ENCODE data around the gene ACR. TPM values are rescaled to one million over a fixed set of nuclear protein-coding genes. Genes with fewer than 3 reads are reported as not detected.

Gene ACR
- polyA plus RNA-seq, 1 of the 3 experiments (the other 2 are of a cell fraction), result 0.15 TPM

- Histone ChIP-seq H3K36me3 (replicated peaks in 1 of 2; ENCODE audit: control insufficient read depth in 1 of 2, insufficient read depth in 2 of 2, low read length in 1 of 2) (no peaks in the 10 kb centered on the region), H3K9me3 (no peaks in the 10 kb centered on the region), H2AFZ (ENCODE audit: low read depth) (no peak overlapping the region), H3F3A (replicated peaks; ENCODE audit: insufficient read depth) (no peaks in the 10 kb centered on the region), H3K9me2 (no peaks in the 10 kb centered on the region), H3K79me2 (ENCODE audit: insufficient read depth) (no peaks in the 10 kb centered on the region), H3K4me2 (no peak overlapping the region), H3K27ac (ENCODE audit: low read depth in 2 of 2, low read length in 1 of 2) (no peak overlapping the region), H3K9ac (no peak overlapping the region), H3K4me1 (ENCODE audit: control insufficient read depth in 1 of 2, insufficient read depth in 2 of 2, low read depth in 1 of 2, low read length in 1 of 2) (peaks cover 0 to 14% of the 10 kb centered on the region in 2 experiments; a peak in 1 of 4 replicates), H3K27me3 (ENCODE audit: insufficient read depth) (no peaks in the 10 kb centered on the region), H3K4me3 (ENCODE audit: low read depth in 2 of 2, low read length in 1 of 2) (no peak overlapping the region), H4K20me1 (ENCODE audit: insufficient read depth) (no peaks in the 10 kb centered on the region)
- no peak for DNase-seq
- no peak for TF ChIP-seq GATA2 (CRISPR knock-in tag; IDR thresholded peaks at IDR 0.05)
- CTCF ChIA-PET, result no interaction called here
- POLR2A ChIA-PET, result no interaction called here
- WGBS (ENCODE audit: low lambda C conversion rate), result 86% methylated on average over 11 of the region's 11 CpGs
Observed at GRCh38 chr22:50701428-50702154, 36.4 kb upstream of the ACR start.

DNA sequence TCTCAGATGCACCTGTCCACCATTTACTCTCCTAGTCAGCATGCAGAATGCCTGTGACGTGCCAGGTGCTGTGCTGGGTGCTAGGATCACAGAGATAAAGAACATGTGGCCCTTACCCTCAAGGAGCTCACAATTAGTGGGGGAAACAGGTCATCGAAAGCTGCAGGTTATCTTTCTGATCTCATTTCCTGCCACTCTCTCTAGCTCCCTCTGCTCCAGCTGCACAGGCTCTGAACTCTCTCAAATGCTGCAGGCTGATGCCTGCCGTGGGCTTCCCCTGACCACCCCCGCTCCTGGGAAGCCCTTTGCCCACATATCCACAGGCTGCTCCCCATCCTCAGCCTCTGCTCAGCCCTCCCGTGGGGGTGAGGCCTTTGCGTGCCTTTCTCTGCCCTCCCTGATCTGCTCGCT is 35.7 kb upstream of the ACR start:
- peaks cover 0 to 14% of the 10 kb centered on the region in 2 experiments; a peak in 1 of 4 replicates for H3K4me1 ChIP-seq (ENCODE audit: control insufficient read depth in 1 of 2, insufficient read depth in 2 of 2, low read depth in 1 of 2, low read length in 1 of 2)
- POLR2A ChIA-PET, result no interaction called here
- no peak for DNase-seq
- H3K9me2 ChIP-seq, result no peaks in the 10 kb centered on the region
- H3K79me2 ChIP-seq (ENCODE audit: insufficient read depth), result no peaks in the 10 kb centered on the region
- H3K27ac ChIP-seq (ENCODE audit: low read depth in 2 of 2, low read length in 1 of 2), result no peak overlapping the region; a peak in 1 of 4 replicates
- H3K27me3 ChIP-seq (ENCODE audit: insufficient read depth), result no peaks in the 10 kb centered on the region
- no peak overlapping the region for H3K4me2 ChIP-seq
- H2AFZ ChIP-seq (ENCODE audit: low read depth), result no peak overlapping the region
- no peaks in the 10 kb centered on the region for H3K9me3 ChIP-seq
- peaks cover under 1% of the 10 kb centered on the region for H3F3A ChIP-seq (replicated peaks; ENCODE audit: insufficient read depth)
- H3K9ac ChIP-seq, result no peak overlapping the region
- CTCF ChIA-PET, result interaction anchor here (1.1 kb wide), 1 partner anchor 29 kb away, joined by 4 read pairs; no protein-coding TSS in a partner anchor
- no peak for TF ChIP-seq POLR2AphosphoS5 (IDR thresholded peaks at IDR 0.05; ENCODE audit: low read depth, low read length)
- peak; percentile 73 for TF ChIP-seq GATA2 (CRISPR knock-in tag; IDR thresholded peaks at IDR 0.05)
- TF ChIP-seq IRF3 (IDR thresholded peaks at IDR 0.05; ENCODE audit: low read depth, low read length), result no peak
- no peak for TF ChIP-seq CTCF (IDR thresholded peaks at IDR 0.05)
- TF ChIP-seq, protein P1, sequence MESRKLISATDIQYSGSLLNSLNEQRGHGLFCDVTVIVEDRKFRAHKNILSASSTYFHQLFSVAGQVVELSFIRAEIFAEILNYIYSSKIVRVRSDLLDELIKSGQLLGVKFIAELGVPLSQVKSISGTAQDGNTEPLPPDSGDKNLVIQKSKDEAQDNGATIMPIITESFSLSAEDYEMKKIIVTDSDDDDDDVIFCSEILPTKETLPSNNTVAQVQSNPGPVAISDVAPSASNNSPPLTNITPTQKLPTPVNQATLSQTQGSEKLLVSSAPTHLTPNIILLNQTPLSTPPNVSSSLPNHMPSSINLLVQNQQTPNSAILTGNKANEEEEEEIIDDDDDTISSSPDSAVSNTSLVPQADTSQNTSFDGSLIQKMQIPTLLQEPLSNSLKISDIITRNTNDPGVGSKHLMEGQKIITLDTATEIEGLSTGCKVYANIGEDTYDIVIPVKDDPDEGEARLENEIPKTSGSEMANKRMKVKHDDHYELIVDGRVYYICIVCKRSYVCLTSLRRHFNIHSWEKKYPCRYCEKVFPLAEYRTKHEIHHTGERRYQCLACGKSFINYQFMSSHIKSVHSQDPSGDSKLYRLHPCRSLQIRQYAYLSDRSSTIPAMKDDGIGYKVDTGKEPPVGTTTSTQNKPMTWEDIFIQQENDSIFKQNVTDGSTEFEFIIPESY (IDR thresholded peaks at IDR 0.05; ENCODE audit: borderline replicate concordance, low read depth), result no peak
- no peak for TF ChIP-seq SMC3 (IDR thresholded peaks at IDR 0.05; ENCODE audit: low read depth, low read length)
- no peak for TF ChIP-seq JUND (IDR thresholded peaks at IDR 0.05)
- no peak for TF ChIP-seq RCOR1 (IDR thresholded peaks at IDR 0.05; ENCODE audit: low read length)
- WGBS (ENCODE audit: low lambda C conversion rate), result 66% methylated on average over 7 of the region's 7 CpGs
- H3K4me3 ChIP-seq (ENCODE audit: low read depth in 2 of 2, low read length in 1 of 2), result no peak overlapping the region
- no peaks in the 10 kb centered on the region for H3K36me3 ChIP-seq (replicated peaks in 1 of 2; ENCODE audit: control insufficient read depth in 1 of 2, insufficient read depth in 2 of 2, low read length in 1 of 2)
- H4K20me1 ChIP-seq (ENCODE audit: insufficient read depth), result no peaks in the 10 kb centered on the region
